ENCODE data around the gene PDE3B. TPM values are rescaled to one million over a fixed set of nuclear protein-coding genes. Genes with fewer than 3 reads are reported as not detected.
A peak's percentile ranks its signal among the peaks of the same experiment; 100 is the strongest.
"Not testable (repeated sequence)": the region's sequence is repeated elsewhere in the genome, so short reads cannot be mapped to it uniquely, and the experiment has no call there.

Gene PDE3B
- 0.16 TPM for polyA plus RNA-seq (2013, experiment 1 of 2; ENCODE audit: insufficient read length)
- 0.06 TPM for polyA plus RNA-seq (2013, experiment 2 of 2; ENCODE audit: insufficient read length)

- DNase-seq, result peak; percentile 49
Observed at GRCh38 chr11:14643697-14644225, at the start of gene PDE3B. TSS of gene PDE3B (plus strand) at chr11:14643804. CDS start at chr11:14644076, 272 bp downstream.

DNA sequence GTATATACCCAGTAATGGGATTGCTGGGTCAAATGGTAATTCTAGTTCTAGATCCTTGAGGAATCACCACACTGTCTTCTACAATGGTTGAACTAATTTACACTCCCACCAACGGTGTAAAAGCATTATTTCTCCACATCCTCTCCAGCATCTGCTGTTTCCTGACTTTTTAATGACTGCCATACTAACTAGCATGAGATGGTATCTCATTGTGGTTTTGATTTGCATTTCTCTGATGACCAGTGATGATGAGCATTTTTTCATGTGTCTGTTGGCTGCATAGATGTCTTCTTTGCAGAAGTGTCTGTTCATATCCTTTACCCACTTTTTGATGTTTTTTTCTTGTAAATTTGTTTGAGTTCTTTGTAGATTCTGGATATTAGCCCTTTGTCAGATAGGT, 48.3 kb upstream of the PDE3B start:
- DNase-seq, result not testable (repeated sequence)

- DNase-seq, result no peak
Observed at GRCh38 chr11:14607713-14608112, 35.9 kb upstream of the PDE3B start.

- no peak for DNase-seq
Observed at GRCh38 chr11:14609902-14610301, 33.7 kb upstream of the PDE3B start.

GRCh38 chr11:14611939-14612338, 31.7 kb upstream of the PDE3B start:
- DNase-seq, result no peak

DNA sequence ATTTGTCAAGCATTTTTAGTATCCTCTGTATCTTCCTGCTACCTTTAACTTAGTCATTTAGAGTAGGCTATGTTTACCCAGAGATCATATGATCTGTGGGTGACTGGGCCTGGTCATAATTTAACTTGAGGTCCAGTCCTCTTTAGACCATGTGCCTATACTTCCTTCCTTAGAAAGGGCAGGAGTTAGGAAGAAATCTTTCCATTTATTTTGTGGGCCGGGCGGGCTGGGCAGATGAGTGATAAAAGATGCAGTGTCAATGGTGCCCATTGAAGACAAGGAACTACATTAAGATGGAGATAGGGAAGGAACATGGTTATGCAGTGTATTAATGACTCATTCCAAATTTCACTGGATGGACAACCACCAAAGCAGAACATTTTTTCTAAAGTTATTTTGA, 30.9 kb upstream of the PDE3B start:
- no peak for DNase-seq

DNA sequence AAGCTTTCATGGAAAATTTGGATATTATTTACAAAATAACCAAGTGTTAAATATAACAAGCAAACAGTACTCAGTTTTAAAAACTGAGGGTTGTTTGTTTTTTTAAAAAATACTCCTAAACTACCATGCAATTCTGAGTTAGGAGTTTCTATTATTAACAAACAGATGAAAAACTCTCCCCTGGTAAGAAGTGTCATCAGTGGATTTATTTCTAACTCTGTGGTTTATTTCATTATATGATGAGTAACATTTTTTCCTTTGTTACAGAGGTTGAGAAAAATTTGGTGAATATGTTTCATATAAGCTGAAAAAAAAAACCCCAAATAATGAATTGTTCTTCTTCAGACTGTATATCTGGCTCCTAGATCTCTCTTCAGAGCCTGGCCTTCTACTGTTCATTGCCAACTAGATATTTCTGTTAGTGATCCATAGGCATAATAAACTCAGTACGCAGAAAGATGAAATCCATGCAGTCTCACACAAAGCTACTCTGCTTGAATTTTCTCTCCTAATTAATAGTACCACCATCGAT, 29.4 kb upstream of the PDE3B start:
- no peak for DNase-seq

- no peak for DNase-seq
Observed at GRCh38 chr11:14617241-14618027, 26.2 kb upstream of the PDE3B start.

- no peak for DNase-seq
Observed at GRCh38 chr11:14618060-14618459, 25.5 kb upstream of the PDE3B start.

DNA sequence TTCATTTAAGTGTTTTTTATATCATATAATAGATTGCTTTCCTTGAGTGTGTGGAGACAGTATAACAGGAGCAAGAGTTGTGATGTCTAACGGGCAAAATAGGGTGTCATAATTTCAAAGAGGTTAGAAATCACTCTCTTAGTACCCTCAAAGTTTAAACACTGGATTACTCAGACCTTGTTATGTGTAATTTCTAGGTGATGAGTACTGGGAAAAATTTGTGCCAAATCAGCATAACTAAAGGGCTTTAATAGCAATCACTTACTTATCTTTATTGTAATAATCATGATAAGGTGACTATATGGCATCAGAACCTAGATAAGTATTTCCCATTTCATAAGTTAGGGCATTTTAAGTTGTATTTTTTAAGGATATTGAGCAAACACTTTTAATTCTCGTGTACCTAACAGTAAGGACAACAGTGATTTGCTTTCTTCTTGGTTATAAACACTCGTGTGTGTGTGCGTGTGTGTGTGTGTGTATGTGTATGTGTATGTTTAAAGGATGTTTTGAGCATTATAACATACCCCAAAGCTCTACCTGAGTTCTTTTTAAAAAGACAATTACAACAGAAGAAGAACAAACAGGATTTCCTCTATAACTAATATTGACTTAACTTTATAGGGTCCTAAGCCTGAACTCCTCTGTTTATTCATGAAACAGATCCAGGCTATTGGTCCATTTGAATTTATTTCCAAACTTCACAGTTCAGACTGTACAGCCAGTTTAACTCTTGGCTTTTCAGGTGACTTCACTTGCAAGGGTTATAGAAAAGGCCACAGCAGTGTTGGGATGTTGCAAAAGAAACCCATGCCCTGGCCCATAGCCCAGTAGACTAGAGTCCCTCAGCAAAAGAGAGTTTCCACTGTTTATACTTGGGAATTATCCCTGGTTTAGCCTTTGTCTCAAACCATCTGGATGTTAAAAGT, 23.7 kb upstream of the PDE3B start:
- DNase-seq, result no peak

GRCh38 chr11:14622223-14622954, 21.2 kb upstream of the PDE3B start:
- DNase-seq, result no peak

GRCh38 chr11:14623036-14623435, 20.6 kb upstream of the PDE3B start:
- DNase-seq, result no peak

GRCh38 chr11:14625586-14626205, 17.9 kb upstream of the PDE3B start:
- DNase-seq, result no peak

GRCh38 chr11:14626650-14627049, 17.0 kb upstream of the PDE3B start:
- no peak for DNase-seq

GRCh38 chr11:14633506-14634224, 9.9 kb upstream of the PDE3B start:
- not testable (repeated sequence) for DNase-seq

- no peak for DNase-seq
Observed at GRCh38 chr11:14634813-14635212, 8.8 kb upstream of the PDE3B start.

DNA sequence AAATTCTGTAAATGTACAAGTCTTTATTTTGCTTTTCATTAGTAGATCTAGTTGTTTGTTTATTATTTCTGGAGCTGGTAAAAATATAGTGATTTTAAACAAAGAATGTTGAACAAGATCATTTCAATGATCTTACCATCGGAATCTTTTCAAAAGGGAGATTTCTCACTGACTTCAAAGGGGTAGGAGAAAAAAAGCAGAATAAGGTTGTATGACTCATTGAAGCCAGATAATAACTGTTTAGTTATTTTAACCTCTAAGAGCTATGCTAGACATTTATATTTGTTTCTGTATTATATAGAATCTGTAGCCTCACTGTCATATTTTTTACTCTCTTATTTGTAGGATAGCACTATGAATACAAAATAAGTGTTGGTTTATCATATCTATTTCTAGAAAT, 8.1 kb upstream of the PDE3B start:
- DNase-seq, result no peak

- DNase-seq, result no peak
Observed at GRCh38 chr11:14636119-14636518, 7.5 kb upstream of the PDE3B start.

DNA sequence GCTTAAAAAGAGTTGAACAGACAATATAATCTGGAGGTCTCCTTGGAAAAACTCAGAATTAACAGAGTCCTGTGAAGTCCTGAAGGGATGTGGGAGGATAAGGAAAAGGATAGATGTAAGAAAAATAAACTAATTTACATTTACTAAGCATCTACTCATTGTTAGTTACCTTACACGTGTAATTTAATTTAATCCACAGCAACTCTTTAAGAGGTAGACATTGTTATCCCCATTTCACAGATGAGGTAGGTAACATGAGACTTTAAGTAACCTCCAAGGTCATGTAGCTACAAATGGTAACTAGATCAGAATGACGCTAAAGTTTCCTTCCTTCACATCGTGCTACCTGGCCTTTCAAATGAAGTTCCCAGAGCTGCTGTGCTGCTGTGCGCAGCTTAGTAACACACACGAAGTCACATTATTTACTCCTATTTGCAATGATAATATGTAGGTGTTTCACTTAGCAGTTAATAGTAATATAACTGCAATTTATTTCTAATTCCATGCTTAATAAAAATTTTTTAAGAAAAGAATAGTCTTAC, 5.7 kb upstream of the PDE3B start:
- DNase-seq, result no peak

GRCh38 chr11:14638561-14638960, 5.0 kb upstream of the PDE3B start:
- DNase-seq, result no peak

DNA sequence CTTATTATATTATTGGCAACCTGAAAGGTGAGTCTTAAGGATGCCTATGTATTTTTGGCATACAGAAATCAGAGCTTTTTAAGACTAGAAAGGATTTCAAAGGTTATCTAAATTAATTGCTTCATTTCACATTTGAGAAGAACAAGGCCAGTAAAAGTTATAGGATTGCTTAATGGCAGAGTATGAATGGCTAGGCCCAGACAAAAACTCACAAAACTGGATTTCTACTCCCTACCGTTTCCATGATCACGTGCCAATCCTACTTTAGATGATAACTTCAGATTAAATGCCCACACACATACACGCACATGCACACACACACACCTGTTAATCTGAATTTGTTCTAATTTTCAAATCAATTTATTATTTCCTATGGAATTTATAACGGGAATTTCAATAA, 1.8 kb upstream of the PDE3B start:
- DNase-seq, result no peak
